OCI-LY3 (cell line): ENCODE data around the gene SLC22A4.

Source experiments
- EZH2phosphoT487 ChIP-seq: fragments of 200-600 bp; shearing (Covaris generic); IDR thresholded peaks from 2 replicates; pipeline ENCODE4 v1.6.1; 2018; ENCODE audit warnings: antibody characterized with exemption, mixed run types, low read depth
- TF ChIP-seq, protein P1 (sequence below): fragments of 200-600, 300-600 bp; sonication (generic); IDR thresholded peaks from 2 replicates; pipeline ENCODE4 v1.5.1; 2014; ENCODE audit warnings: antibody characterized with exemption, low read length, low read depth

DNA sequence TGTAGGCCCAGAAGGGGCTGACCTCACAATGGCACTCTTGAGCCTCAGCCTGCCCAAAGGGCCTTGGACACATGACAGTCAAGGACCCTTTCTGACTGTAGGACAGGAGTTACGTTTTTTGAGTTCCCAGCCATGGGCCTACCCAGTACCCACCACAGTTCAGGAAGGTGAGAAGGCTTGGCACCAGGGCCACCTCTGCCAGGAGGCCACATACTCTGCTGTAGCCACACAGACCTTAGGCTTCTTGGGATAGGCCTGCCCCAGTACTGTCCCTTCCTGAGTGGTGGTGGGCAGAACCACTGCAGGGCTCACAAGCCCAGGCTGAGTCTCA lies 23.9 kb upstream of the SLC22A4 start:
- TF ChIP-seq, protein P1, sequence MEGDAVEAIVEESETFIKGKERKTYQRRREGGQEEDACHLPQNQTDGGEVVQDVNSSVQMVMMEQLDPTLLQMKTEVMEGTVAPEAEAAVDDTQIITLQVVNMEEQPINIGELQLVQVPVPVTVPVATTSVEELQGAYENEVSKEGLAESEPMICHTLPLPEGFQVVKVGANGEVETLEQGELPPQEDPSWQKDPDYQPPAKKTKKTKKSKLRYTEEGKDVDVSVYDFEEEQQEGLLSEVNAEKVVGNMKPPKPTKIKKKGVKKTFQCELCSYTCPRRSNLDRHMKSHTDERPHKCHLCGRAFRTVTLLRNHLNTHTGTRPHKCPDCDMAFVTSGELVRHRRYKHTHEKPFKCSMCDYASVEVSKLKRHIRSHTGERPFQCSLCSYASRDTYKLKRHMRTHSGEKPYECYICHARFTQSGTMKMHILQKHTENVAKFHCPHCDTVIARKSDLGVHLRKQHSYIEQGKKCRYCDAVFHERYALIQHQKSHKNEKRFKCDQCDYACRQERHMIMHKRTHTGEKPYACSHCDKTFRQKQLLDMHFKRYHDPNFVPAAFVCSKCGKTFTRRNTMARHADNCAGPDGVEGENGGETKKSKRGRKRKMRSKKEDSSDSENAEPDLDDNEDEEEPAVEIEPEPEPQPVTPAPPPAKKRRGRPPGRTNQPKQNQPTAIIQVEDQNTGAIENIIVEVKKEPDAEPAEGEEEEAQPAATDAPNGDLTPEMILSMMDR = no peak
- TF ChIP-seq EZH2phosphoT487 = no peak
